WTC11 (cell line): ENCODE data around the gene WDR18. TPM values are rescaled to one million over a fixed set of nuclear protein-coding genes. Genes with fewer than 3 reads are reported as not detected.
A peak's percentile ranks its signal among the peaks of the same experiment; 100 is the strongest.

Source experiments
- ATAC-seq: fragments of 200-7000 bp; cut with Tn5 transposase; 2 replicates; pipeline ENCODE4 v1.10.0; 2021; ENCODE audit warnings: mild to moderate bottlenecking, moderate library complexity
- CTCF ChIA-PET: fragments of 300-600 bp; sonication (Branson Sonifier 250); formaldehyde crosslinking; loops from one replicate; lab custom pipeline; 2021; ENCODE audit warnings: antibody characterized with exemption; lab: Charles Lee
- POLR2A ChIA-PET: fragments of 350-600 bp; sonication (Branson Sonifier 250); formaldehyde crosslinking; loops from one replicate; lab custom pipeline; 2021; ENCODE audit warnings: antibody characterized with exemption; lab: Charles Lee
- DNase-seq: peaks from one replicate; pipeline ENCODE4 v3.0.0; 2021; ENCODE audit warnings: low spot score
- H3K27ac Mint-ChIP-seq: 2 replicates; pipeline ENCODE4 v1.8.0; 2021; ENCODE audit warnings: mixed read lengths
- H3K27me3 Mint-ChIP-seq: 2 replicates; pipeline ENCODE4 v1.8.0; 2021; ENCODE audit warnings: low read depth, mild to moderate bottlenecking, moderate library complexity, mixed read lengths
- H3K36me3 Mint-ChIP-seq: 2 replicates; pipeline ENCODE4 v1.8.0; 2021; ENCODE audit warnings: mixed read lengths
- H3K4me1 Mint-ChIP-seq: 2 replicates; pipeline ENCODE4 v1.8.0; 2022; ENCODE audit warnings: mixed read lengths
- H3K4me3 Mint-ChIP-seq: 2 replicates; pipeline ENCODE4 v1.8.0; 2021; ENCODE audit warnings: mild to moderate bottlenecking, moderate library complexity, mixed read lengths
- H3K9me3 Mint-ChIP-seq: 2 replicates; pipeline ENCODE4 v1.8.0; 2021; ENCODE audit warnings: mixed read lengths
- AR ChIP-seq: fragments of 250-450 bp; sonication (Bioruptor Pico); IDR thresholded peaks from 2 replicates; pipeline ENCODE4 v1.9.0; 2021; ENCODE audit warnings: mild to moderate bottlenecking
- ATF1 ChIP-seq: sonication (generic); formaldehyde crosslinking; IDR thresholded peaks from 2 replicates; pipeline ENCODE4 v1.8.1; 2023; ENCODE audit warnings: mild to moderate bottlenecking, moderate library complexity, missing genetic modification reagents
- FOXJ3 ChIP-seq: sonication (generic); formaldehyde crosslinking; IDR thresholded peaks from 2 replicates; pipeline ENCODE4 v1.9.0; 2021; ENCODE audit warnings: missing genetic modification reagents, mild to moderate bottlenecking, borderline replicate concordance
- GABPB1 ChIP-seq: sonication (generic); formaldehyde crosslinking; IDR thresholded peaks from 2 replicates; pipeline ENCODE4 v1.8.1; 2023; ENCODE audit warnings: mild to moderate bottlenecking, missing genetic modification reagents
- HMGA2 ChIP-seq: fragments of 250-450 bp; sonication (Bioruptor Pico); IDR thresholded peaks from 2 replicates; pipeline ENCODE4 v1.4.0; 2021; ENCODE audit warnings: mild to moderate bottlenecking, moderate library complexity
- HMGXB4 ChIP-seq: sonication (generic); formaldehyde crosslinking; IDR thresholded peaks from 2 replicates; pipeline ENCODE4 v1.8.1; 2023; ENCODE audit warnings: mild to moderate bottlenecking, moderate library complexity, missing genetic modification reagents
- IRF2 ChIP-seq: sonication (generic); formaldehyde crosslinking; IDR thresholded peaks from 2 replicates; pipeline ENCODE4 v1.8.0; 2022; ENCODE audit warnings: low read depth, missing genetic modification reagents, borderline replicate concordance
- NFE2L1 ChIP-seq: sonication (generic); formaldehyde crosslinking; IDR thresholded peaks from 2 replicates; pipeline ENCODE4 v1.8.1; 2023; ENCODE audit warnings: missing genetic modification reagents
- NFYB ChIP-seq: sonication (generic); formaldehyde crosslinking; conservative IDR thresholded peaks from 2 replicates; pipeline ENCODE4 v1.8.0; 2022; ENCODE audit warnings: low read depth, missing genetic modification reagents
- PRRX2 ChIP-seq: fragments of 250-450 bp; sonication (Bioruptor Pico); IDR thresholded peaks from 2 replicates; pipeline ENCODE4 v1.8.0; 2021; ENCODE audit warnings: mild to moderate bottlenecking
- RORB ChIP-seq: fragments of 250-450 bp; sonication (Bioruptor Pico); IDR thresholded peaks from 2 replicates; pipeline ENCODE4 v1.9.0; 2021; ENCODE audit warnings: mild to moderate bottlenecking
- SMAD4 ChIP-seq: sonication (generic); formaldehyde crosslinking; IDR thresholded peaks from 2 replicates; pipeline ENCODE4 v1.8.0; 2022; ENCODE audit warnings: mild to moderate bottlenecking, missing genetic modification reagents
- STAT6 ChIP-seq: sonication (generic); formaldehyde crosslinking; conservative IDR thresholded peaks from 2 replicates; pipeline ENCODE4 v1.8.1; 2023; ENCODE audit warnings: mild to moderate bottlenecking, low read depth, missing genetic modification reagents, moderate library complexity
- ZNF138 ChIP-seq: sonication (generic); formaldehyde crosslinking; conservative IDR thresholded peaks from 2 replicates; pipeline ENCODE4 v1.8.1; 2022; ENCODE audit warnings: mild to moderate bottlenecking, moderate library complexity, missing genetic modification reagents
- ZNF232 ChIP-seq: sonication (generic); formaldehyde crosslinking; IDR thresholded peaks from 2 replicates; pipeline ENCODE4 v1.8.0; 2022; ENCODE audit warnings: mild to moderate bottlenecking, missing genetic modification reagents
- ZNF416 ChIP-seq: fragments of 250-450 bp; sonication (Bioruptor Pico); IDR thresholded peaks from 2 replicates; pipeline ENCODE4 v1.9.0; 2021; ENCODE audit warnings: mild to moderate bottlenecking, inconsistent platforms
- total RNA-seq: library from RNA; stranded (reverse); gene quantifications from 3 replicates; pipeline ENCODE4 v1.2.3, GENCODE V29; 2021
- TF ChIP-seq, protein P1 (sequence below): fragments of 250-450 bp; sonication (Bioruptor Pico); conservative IDR thresholded peaks from 2 replicates; pipeline ENCODE4 v1.9.0; 2021; ENCODE audit warnings: mild to moderate bottlenecking
- TF ChIP-seq, protein P2 (sequence below): sonication (generic); formaldehyde crosslinking; IDR thresholded peaks from 2 replicates; pipeline ENCODE4 v1.8.0; 2022; ENCODE audit warnings: mild to moderate bottlenecking, missing genetic modification reagents

WDR18 gene
- total RNA-seq, 1 experiment from 2014 or later: 140 TPM

GRCh38 chr19:988081-988480, 3.9 kb downstream of the WDR18 start:
- TF ChIP-seq NFYB (CRISPR knock-in tag) (no peak), FOXJ3 (no peak), SMAD4 (no peak), STAT6 (CRISPR knock-in tag) (no peak), ATF1 (CRISPR knock-in tag) (no peak), GABPB1 (CRISPR knock-in tag) (no peak), IRF2 (CRISPR knock-in tag) (no peak), PRRX2 (no peak), ZNF416 (CRISPR knock-in tag) (no peak), HMGXB4 (CRISPR knock-in tag) (no peak), NFE2L1 (no peak), ZNF232 (no peak), AR (CRISPR knock-in tag) (no peak), HMGA2 (CRISPR knock-in tag) (no peak), ZNF138 (CRISPR knock-in tag) (no peak), RORB (CRISPR knock-in tag) (no peak)
- TF ChIP-seq, protein P1, sequence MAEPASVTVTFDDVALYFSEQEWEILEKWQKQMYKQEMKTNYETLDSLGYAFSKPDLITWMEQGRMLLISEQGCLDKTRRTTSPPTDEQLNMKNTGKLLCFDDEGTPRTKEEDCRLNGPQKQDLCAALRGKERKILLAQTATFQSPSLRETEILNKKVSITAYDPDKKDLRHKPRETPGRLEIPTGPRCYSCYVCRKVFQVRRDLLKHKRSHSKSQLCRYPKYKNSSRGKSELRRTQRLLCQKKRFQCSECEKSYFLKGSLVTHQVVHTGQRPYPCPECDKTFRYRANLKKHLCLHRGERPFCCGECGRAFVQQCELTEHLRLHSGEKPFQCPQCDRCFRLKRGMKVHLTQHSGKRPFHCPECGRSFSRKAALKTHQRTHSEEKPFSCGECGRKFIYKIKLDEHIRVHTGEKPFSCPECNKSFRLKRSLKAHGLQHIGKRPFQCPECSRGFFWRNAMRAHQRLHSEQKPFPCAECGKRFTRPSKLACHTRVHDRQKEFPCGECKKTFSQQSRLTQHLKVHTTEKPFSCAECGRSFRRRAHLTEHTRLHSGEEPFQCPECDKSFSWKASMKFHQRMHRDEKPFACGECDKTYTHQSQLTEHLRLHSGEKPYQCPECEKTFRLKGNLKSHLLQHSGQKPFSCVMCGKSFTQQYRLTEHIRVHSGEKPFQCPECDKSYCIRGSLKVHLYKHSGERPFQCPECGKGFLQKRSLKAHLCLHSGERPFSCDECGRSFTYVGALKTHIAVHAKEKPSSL (CRISPR knock-in tag): no peak
- TF ChIP-seq, protein P2, sequence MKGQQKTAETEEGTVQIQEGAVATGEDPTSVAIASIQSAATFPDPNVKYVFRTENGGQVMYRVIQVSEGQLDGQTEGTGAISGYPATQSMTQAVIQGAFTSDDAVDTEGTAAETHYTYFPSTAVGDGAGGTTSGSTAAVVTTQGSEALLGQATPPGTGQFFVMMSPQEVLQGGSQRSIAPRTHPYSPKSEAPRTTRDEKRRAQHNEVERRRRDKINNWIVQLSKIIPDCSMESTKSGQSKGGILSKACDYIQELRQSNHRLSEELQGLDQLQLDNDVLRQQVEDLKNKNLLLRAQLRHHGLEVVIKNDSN (CRISPR knock-in tag): no peak
- no peaks in the 10 kb centered on the region for H3K9me3 Mint-ChIP-seq
- peaks cover 18% of the 10 kb centered on the region for H3K36me3 Mint-ChIP-seq
- no peaks in the 10 kb centered on the region for H3K27me3 Mint-ChIP-seq
- DNase-seq (no peak), ATAC-seq (no peak)
- CTCF ChIA-PET: interaction anchor here (1.3 to 1.5 kb wide), 2 partner anchors 17 to 66 kb away, joined by 3 read pairs; no protein-coding TSS in a partner anchor
- no peak overlapping the region for H3K4me3 Mint-ChIP-seq
- H3K27ac Mint-ChIP-seq: peak overlapping the region; percentile 57; the same call in 1 of the 2 replicates
- POLR2A ChIA-PET: no interaction called here
- H3K4me1 Mint-ChIP-seq: peaks cover 6% of the 10 kb centered on the region
